SK-N-SH treated with all-trans-retinoic acid at 6 μM for 48 hours (cell line): ENCODE results near the gene TPST1.
A peak's percentile ranks its signal among the peaks of the same experiment; 100 is the strongest.

Experiments
- BACH2 ChIP-seq: fragments of 250-450 bp; sonication (Bioruptor Pico); IDR thresholded peaks from 2 replicates; pipeline ENCODE4 v1.9.0; 2021; ENCODE audit warnings: mild to moderate bottlenecking, borderline replicate concordance
- CSRNP3 ChIP-seq: fragments of 250-450 bp; sonication (Bioruptor Pico); IDR thresholded peaks from 2 replicates; pipeline ENCODE4 v1.5.1; 2021; ENCODE audit warnings: mild to moderate bottlenecking, moderate library complexity
- ESRRG ChIP-seq: fragments of 250-450 bp; sonication (Bioruptor Pico); IDR thresholded peaks from 2 replicates; pipeline ENCODE4 v1.6.1; 2021; ENCODE audit warnings: mild to moderate bottlenecking
- GLIS3 ChIP-seq: fragments of 250-450 bp; sonication (Bioruptor Pico); IDR thresholded peaks from 2 replicates; pipeline ENCODE4 v1.5.0; 2020; ENCODE audit warnings: mild to moderate bottlenecking, moderate library complexity
- ISL1 ChIP-seq: fragments of 250-450 bp; sonication (Bioruptor Pico); IDR thresholded peaks from 2 replicates; pipeline ENCODE4 v2.1.2; 2022; ENCODE audit warnings: mild to moderate bottlenecking, moderate library complexity
- PATZ1 ChIP-seq: fragments of 250-450 bp; sonication (Bioruptor Pico); IDR thresholded peaks from 2 replicates; pipeline ENCODE4 v1.8.0; 2020; ENCODE audit warnings: mild to moderate bottlenecking, moderate library complexity, borderline replicate concordance
- SNAI2 ChIP-seq: fragments of 250-450 bp; sonication (Bioruptor Pico); IDR thresholded peaks from 2 replicates; pipeline ENCODE4 v1.5.0; 2020; ENCODE audit warnings: mild to moderate bottlenecking, moderate library complexity
- TCF4 ChIP-seq: fragments of 250-450 bp; sonication (Bioruptor Pico); IDR thresholded peaks from 2 replicates; pipeline ENCODE4 v1.8.0; 2021; ENCODE audit warnings: mild to moderate bottlenecking, moderate library complexity, borderline replicate concordance
- TSHZ2 ChIP-seq: fragments of 250-450 bp; sonication (Bioruptor Pico); IDR thresholded peaks from 2 replicates; pipeline ENCODE4 v1.5.0; 2020; ENCODE audit warnings: mild to moderate bottlenecking, moderate library complexity
- ZFP30 ChIP-seq: fragments of 450-650 bp; formaldehyde crosslinking; IDR thresholded peaks from 2 replicates; pipeline ENCODE4 v1.5.0; 2022; ENCODE audit warnings: mild to moderate bottlenecking, moderate library complexity

GRCh38 chr7:66267249-66267648 is 62.1 kb downstream of the TPST1 start:
- TF ChIP-seq PATZ1 (CRISPR knock-in tag) (no peak), ESRRG (CRISPR knock-in tag) (no peak), ZFP30 (CRISPR knock-in tag) (no peak), GLIS3 (CRISPR knock-in tag) (no peak), TSHZ2 (CRISPR knock-in tag) (no peak), CSRNP3 (no peak), BACH2 (CRISPR knock-in tag) (no peak), SNAI2 (no peak), TCF4 (CRISPR knock-in tag) (no peak), ISL1 (CRISPR knock-in tag) (peak; percentile 61)
